Heart left ventricle (tissue), 16 donors: Measurements from ENCODE around the gene PER3. TPM values are rescaled to one million over a fixed set of nuclear protein-coding genes. Genes with fewer than 3 reads are reported as not detected.

Experiments used
- ATAC-seq, 4 donors: fragments of 200-7000 bp; cut with Tn5 transposase; one replicate each; pipeline ENCODE4 v1.9.1; 2020 to 2022; ENCODE audit warnings: moderate library complexity in 4 of 4, mild to moderate bottlenecking in 3 of 4, moderate number of reproducible peaks in 1 of 4
- DNase-seq, 5 donors: peaks; one replicate each; pipeline ENCODE4 v3.0.0-alpha.2; 2020
- H3K27ac ChIP-seq, 12 donors: fragments of 200-600 bp; sonication (generic) in 4 of 12; one replicate each; pipeline versions ENCODE4 v1.5.0 to v1.8.0; 2016 to 2022; ENCODE audit warnings: mild to moderate bottlenecking in 2 of 12
- H3K27me3 ChIP-seq, 9 donors: fragments of 200-600 bp; sonication (generic) in 2 of 9; one replicate each; pipeline versions ENCODE4 v1.5.1 to v1.8.0; 2016 to 2022; ENCODE audit warnings: mild to moderate bottlenecking in 3 of 9
- H3K36me3 ChIP-seq, 9 donors: fragments of 200-600 bp; sonication (generic) in 2 of 9; one replicate each; pipeline versions ENCODE4 v1.5.0 to v1.8.0; 2018 to 2022; ENCODE audit warnings: mild to moderate bottlenecking in 2 of 9
- H3K4me1 ChIP-seq, 12 donors: fragments of 200-600 bp; sonication (generic) in 4 of 12; one replicate each; pipeline versions ENCODE4 v1.5.0 to v1.8.0; 2016 to 2022; ENCODE audit warnings: mild to moderate bottlenecking in 3 of 12
- H3K4me3 ChIP-seq, 12 donors: fragments of 200-600 bp; sonication (generic) in 4 of 12; one replicate each; pipeline versions ENCODE4 v1.5.0 to v1.8.0; 2017 to 2022; ENCODE audit warnings: mild to moderate bottlenecking in 9 of 12, moderate library complexity in 4 of 12
- H3K9me3 ChIP-seq, 12 donors: fragments of 200-600 bp; sonication (generic) in 4 of 12; one replicate each; pipeline versions ENCODE4 v1.5.0 to v1.8.0; 2016 to 2022; ENCODE audit warnings: mild to moderate bottlenecking in 1 of 12
- CTCF ChIP-seq, 12 donors: fragments of 200-600 bp; sonication (generic) in 4 of 12; IDR thresholded peaks; one replicate each; pipeline versions ENCODE4 v1.5.0 to v1.8.0; 2018 to 2022; ENCODE audit warnings: antibody characterized with exemption in 12 of 12, mild to moderate bottlenecking in 5 of 12
- POLR2A ChIP-seq, 2 donors: fragments of 450-650 bp; IDR thresholded peaks; one replicate each; pipeline ENCODE4 v1.6.1; 2017; ENCODE audit warnings: antibody characterized with exemption in 2 of 2, mild to moderate bottlenecking in 2 of 2, moderate library complexity in 2 of 2
- WGBS, 4 donors: extraction: QIAGEN DNeasy Blood & Tissue Kit in 2 of 4; methylation state at CpG; one replicate each; pipeline versions ENCODE4 v1.1.5 to v1.1.7; 2013 to 2018; 5-methylcytosine and 5-hydroxymethylcytosine counted together
- intact Hi-C, 10 donors: fragments of 100-400 bp; cut with DNase I; formaldehyde crosslinking; loops; one replicate each; pipeline versions ENCODE4 v1.11.1 to v1.14.2; 2022
- polyA plus RNA-seq, 2 donors: library from polyadenylated mRNA; stranded (reverse); fragments of 200-250 nt; gene quantifications; one replicate each; pipeline ENCODE4 v1.2.3, GENCODE V29; 2013
- total RNA-seq, 9 donors: library from RNA; depleted of rRNA in 2 of 9; stranded (reverse); fragments of >200 nt in 2 of 9; fragmentation: NEBNext Ultra II Directional in 3 of 9; extraction: Animal tissue kit (Norgen Biotek cat#: 25700) in 3 of 9; gene quantifications; one replicate each; pipeline versions ENCODE4 v1.1.0 to v1.2.4, GENCODE V29; 2016 to 2023
- donor health status: ischemic (EF 13 %, LVEDD 7.1; RV severe dilation, severe dysfunction).
- donor health status: healthy with polysubstance abuse.
- donor health status: DM: no; HTN: yes; CAD: no.
- donor health status: DM: no; HTN: no; CAD: no.
- donor health status: ischemic (EF 25% LVEDD 6.9; RV normal size, moderate dysfunction).
- donor health status: ischemic (EF 25% LVEDD 5.7; RV mildly dilated, moderate dysfunction).
- donor health status: healthy.
- donor health status: DM: yes; HTN: yes; CAD: no.
- donor health status: ischemic (EF 35%, LVEDD 5.7; RV mildly dilated, moderate dysfunction).
- donor health status: nonischemic (EF 11% LVEDD 7.7; RV severe dilation, severe dysfunction).
- donor health status: DM: yes; HTN: yes; CAD: no.
- donor health status: PGD.
- donor health status: ischemic (EF 29% LVEDD 5.4; RV normal size, mild dysfunction).
- donor health status: nonischemic (EF 23%, LVEDD 6.1; RV moderate dilation, normal function).

PER3 gene
- total and polyA plus RNA-seq, 11 donors = 3.3 to 46.6 (median 16.0) TPM

- H3K4me1 ChIP-seq = no peaks in the 10 kb centered on the region
- no peaks in the 10 kb centered on the region for H3K27me3 ChIP-seq
- ATAC-seq = no peak
- DNase-seq = no peak
- H3K9me3 ChIP-seq = no peaks in the 10 kb centered on the region
- intact Hi-C loops = no loop called here
- no peak overlapping the region for H3K4me3 ChIP-seq
- no peak overlapping the region for H3K27ac ChIP-seq
- WGBS, 4 donors = 73 to 86% (median 79%) methylated on average over 6 of the region's 6 CpGs
- H3K36me3 ChIP-seq = no peaks in the 10 kb centered on the region
- no peak for TF ChIP-seq POLR2A (IDR thresholded peaks at IDR 0.05)
- no peak for TF ChIP-seq CTCF (IDR thresholded peaks at IDR 0.05)
These were observed 23.8 kb upstream of the PER3 start for GRCh38 chr1:7760245-7760644.

- TF ChIP-seq POLR2A (IDR thresholded peaks at IDR 0.05) = no peak
- TF ChIP-seq CTCF (IDR thresholded peaks at IDR 0.05) = no peak
- Histone ChIP-seq H3K27me3 (no peaks in the 10 kb centered on the region), H3K36me3 (no peaks in the 10 kb centered on the region), H3K4me3 (no peak overlapping the region), H3K9me3 (no peaks in the 10 kb centered on the region), H3K27ac (no peak overlapping the region), H3K4me1 (no peaks in the 10 kb centered on the region)
- ATAC-seq = peak in 1 of 4 donors; percentile 45
- intact Hi-C loops = no loop called here
- no peak for DNase-seq
- WGBS, 4 donors = 73 to 79% (median 78%) methylated on average over 3 of the region's 3 CpGs
These were observed 23.0 kb upstream of the PER3 start for GRCh38 chr1:7761103-7761502.

- ATAC-seq (no peak), DNase-seq (no peak)
- Histone ChIP-seq H3K4me3 (no peak overlapping the region), H3K27ac (no peak overlapping the region), H3K36me3 (no peaks in the 10 kb centered on the region), H3K4me1 (peaks cover 2 to 13% (median 4%) of the 10 kb centered on the region in 12 donors), H3K9me3 (no peaks in the 10 kb centered on the region), H3K27me3 (no peaks in the 10 kb centered on the region)
- WGBS, 4 donors = 86 to 92% (median 89%) methylated on average over 4 of the region's 4 CpGs
- TF ChIP-seq POLR2A (IDR thresholded peaks at IDR 0.05) (no peak), CTCF (IDR thresholded peaks at IDR 0.05) (no peak)
- intact Hi-C loops = no loop called here
These were observed 16.9 kb upstream of the PER3 start for GRCh38 chr1:7767176-7767575.

- H3K4me1 ChIP-seq = peaks cover 3 to 27% (median 13%) of the 10 kb centered on the region in 12 donors
- no peak for ATAC-seq
- H3K27ac ChIP-seq = no peak overlapping the region
- no peaks in the 10 kb centered on the region for H3K27me3 ChIP-seq
- no peaks in the 10 kb centered on the region for H3K9me3 ChIP-seq
- TF ChIP-seq CTCF (IDR thresholded peaks at IDR 0.05) (no peak), POLR2A (IDR thresholded peaks at IDR 0.05) (no peak)
- H3K4me3 ChIP-seq = no peak overlapping the region
- intact Hi-C loops = no loop called here
- no peak for DNase-seq
- H3K36me3 ChIP-seq = peaks cover 0 to 10% (median 7%) of the 10 kb centered on the region in 9 donors
- WGBS, 4 donors = 66 to 71% (median 69%) methylated on average over 2 of the region's 2 CpGs
These were observed 15.5 kb upstream of the PER3 start for GRCh38 chr1:7768583-7768982.
